GM12801 (cell line): ENCODE measurements around the gene PDE4D.

Source experiments
- TF ChIP-seq, protein P1 (sequence below): IDR thresholded peaks from one replicate; pipeline ENCODE4 v1.5.1; 2011; ENCODE audit warnings: control low read depth; ENCODE audit not compliant: insufficient read length; ENCODE audit errors: extremely low read depth

Gene PDE4D

DNA sequence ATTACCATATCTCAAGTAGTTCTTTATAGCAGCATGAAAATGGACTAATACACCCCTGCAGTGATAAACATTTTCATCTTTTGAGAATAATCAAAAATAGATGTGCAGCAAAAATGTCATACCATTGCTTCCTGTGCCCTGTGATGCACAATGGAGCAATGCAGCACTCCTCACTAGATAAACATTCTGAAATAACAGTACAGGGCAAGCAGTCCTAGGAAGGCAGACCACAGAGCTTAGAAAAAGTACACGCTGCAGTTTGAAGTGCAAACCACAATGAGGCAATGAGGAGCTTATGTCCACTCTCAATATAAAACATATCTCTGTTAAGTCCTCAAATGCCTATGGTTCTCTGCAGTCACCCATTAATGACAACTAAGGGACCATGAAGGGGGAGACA lies 367.6 kb downstream of the PDE4D start:
- TF ChIP-seq, protein P1, sequence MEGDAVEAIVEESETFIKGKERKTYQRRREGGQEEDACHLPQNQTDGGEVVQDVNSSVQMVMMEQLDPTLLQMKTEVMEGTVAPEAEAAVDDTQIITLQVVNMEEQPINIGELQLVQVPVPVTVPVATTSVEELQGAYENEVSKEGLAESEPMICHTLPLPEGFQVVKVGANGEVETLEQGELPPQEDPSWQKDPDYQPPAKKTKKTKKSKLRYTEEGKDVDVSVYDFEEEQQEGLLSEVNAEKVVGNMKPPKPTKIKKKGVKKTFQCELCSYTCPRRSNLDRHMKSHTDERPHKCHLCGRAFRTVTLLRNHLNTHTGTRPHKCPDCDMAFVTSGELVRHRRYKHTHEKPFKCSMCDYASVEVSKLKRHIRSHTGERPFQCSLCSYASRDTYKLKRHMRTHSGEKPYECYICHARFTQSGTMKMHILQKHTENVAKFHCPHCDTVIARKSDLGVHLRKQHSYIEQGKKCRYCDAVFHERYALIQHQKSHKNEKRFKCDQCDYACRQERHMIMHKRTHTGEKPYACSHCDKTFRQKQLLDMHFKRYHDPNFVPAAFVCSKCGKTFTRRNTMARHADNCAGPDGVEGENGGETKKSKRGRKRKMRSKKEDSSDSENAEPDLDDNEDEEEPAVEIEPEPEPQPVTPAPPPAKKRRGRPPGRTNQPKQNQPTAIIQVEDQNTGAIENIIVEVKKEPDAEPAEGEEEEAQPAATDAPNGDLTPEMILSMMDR, result no peak

DNA sequence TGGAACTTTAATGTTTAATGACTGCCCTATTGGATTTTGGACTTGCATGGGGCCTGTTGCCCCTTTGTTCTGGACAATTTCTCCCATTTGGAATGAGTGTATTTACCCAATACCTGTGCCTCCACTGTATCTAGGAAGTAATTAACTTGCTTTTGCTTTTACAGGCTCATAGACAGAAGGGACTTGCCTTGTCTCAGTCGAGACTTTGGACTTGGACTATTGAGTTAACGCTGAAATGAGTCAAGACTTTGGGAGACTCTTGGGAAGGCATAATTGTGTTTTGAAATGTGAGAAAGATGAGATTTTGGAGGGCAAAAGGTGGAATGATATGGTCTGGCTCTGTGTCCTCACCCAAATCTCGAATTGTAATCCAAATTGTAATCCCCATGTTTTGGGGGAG lies 368.2 kb downstream of the PDE4D start:
- TF ChIP-seq, protein P1, result no peak

DNA sequence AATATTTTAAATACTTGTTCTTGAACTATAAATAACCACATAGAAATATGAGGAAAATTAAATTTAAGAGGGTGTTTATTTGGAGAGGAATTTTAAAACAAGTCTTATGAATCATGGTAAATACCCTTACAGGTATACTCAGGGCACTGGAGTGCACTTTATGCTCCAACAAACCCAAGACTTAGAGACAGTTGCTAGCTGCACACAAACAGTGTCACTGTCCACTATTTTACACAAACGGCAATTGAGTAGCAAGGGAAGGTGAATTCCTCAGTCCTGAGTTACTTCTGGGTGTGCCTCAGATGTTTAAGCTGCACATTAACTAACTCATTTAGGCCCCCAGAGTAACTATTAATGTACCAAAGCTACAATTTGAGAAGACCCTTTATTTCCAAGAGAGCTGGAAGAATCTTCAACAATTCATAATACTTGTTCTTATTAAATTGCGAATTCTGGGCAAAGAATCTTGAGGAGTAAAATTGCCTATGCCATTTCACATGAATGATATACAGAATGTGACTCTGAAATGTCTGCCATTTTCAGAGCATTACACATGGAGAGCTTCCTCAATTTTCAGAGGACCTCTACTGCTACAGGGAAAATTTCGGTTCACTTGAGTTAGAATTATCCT lies 371.2 kb downstream of the PDE4D start:
- TF ChIP-seq, protein P1, result no peak

DNA sequence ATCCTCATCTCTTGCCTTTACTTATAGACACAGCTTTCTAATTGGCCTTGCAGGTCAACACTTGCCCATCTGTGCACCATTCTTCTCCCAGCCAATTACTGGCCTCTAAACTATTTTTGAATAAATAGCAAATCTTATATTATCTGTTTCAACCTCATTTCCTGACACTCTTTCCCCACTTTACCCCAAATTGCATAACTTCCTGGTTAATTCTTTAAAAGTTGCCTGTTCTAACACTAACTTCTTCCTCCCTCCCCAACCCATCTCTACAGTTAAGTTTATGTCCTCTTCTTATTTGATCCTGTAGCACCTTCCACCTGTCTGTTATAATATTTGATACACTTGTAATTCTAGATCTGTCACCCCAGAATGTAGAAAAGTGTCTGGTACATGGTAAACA lies 372.1 kb downstream of the PDE4D start:
- TF ChIP-seq, protein P1, result no peak

DNA sequence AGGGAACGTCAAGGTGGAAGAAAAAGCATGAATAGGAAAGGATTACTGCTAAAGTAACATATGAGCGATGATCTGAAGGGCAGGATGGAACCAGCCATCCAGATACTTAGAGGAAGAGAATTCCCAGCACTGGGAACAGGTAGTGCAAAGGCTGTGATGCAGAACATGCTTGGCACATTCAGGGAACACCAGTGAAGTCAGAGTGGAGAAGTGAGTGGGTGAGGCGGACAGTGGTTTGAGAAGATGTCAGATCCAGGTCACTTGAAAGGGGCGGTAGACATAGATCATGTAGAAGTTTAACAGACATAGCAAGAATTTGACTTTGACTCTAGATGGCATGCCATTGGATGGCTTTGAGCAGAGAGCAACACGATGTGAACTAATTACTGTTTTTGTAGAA lies 374.2 kb downstream of the PDE4D start:
- TF ChIP-seq, protein P1, result no peak

DNA sequence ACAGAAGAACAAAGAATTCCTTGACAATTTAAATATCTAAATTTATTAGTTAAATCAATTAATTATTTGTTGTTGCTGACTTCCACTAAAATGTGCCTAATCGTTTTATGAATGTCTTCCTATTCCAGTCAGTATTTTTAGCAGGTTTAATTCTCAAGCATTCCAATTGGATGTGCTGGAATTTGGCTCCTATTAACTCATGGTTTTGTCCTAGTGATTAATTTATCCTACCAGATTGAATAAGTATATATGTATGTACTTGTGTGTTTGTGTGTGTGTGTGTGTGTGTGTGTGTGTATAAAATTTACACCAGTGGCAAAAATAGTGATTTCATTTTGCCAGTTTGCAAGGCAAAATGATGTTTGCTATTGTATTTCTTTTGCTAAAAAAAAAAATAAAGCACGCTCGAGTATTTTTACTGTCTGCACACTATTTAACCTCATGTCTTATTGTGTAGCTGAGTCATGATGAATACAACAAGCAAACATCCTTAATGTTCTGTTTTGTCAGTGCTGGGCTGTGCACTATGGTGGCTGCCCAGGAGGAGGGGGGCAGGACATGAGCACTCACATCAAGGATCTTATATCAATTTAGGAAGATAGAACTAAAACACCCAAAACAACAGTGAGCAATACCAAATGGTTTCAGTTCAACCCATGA lies 375.5 kb downstream of the PDE4D start:
- TF ChIP-seq, protein P1, result no peak

DNA sequence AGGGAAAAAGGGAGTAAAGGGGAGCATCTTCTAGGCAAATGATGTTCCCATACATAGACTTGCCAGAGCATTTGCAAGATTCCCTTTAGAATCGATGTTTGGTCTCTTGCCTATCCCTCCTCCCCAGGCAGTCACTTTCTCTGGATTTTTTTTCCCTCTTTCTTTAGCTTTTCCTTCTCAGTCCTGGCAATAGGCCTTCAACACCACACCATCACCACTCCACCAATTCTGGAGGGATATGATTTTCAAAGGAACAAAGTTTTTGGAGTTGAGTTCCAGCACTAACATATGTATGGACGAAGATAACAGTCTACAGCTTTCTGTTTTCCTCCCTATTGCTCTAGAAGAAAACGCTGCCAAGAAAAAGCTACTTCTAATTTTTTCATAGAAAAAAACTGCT lies 377.4 kb downstream of the PDE4D start:
- TF ChIP-seq, protein P1, result no peak
